Globus pallidus (tissue), 1 donor: ENCODE data around the gene HOXB4.
"Not testable (repeated sequence)": the region's sequence is repeated elsewhere in the genome, so short reads cannot be mapped to it uniquely, and the experiment has no call there.

Source experiments
- DNase-seq: peaks from one replicate; pipeline ENCODE4 v3.0.0-alpha.2; 2015; ENCODE audit warnings: low spot score

HOXB4 gene

GRCh38 chr17:48546924-48547807 lies 31.0 kb downstream of the HOXB4 start:
- no peak for DNase-seq

- no peak for DNase-seq
Measured at GRCh38 chr17:48546137-48546923, 31.8 kb downstream of the HOXB4 start.

DNA sequence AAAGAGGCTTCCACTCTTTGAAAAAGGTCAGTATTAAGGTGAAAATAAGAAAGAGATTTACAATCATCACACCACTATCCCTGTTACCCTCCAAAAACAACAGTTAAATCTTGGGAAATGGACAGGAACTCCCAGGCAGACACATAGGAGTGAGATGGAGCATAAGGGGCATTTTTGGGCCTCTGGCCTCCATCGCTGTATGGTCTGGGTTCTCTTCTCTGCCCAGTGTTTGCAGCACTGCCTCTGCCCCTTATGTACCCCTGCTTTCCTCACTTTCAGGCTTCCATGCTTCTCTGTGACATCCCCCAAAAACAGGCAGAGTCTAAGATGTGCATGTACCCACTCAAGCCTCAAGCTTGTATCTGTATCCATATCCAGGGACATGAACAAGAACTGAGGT lies 32.6 kb downstream of the HOXB4 start:
- DNase-seq, result no peak

- no peak for DNase-seq
Measured at GRCh38 chr17:48545022-48545375, 33.2 kb downstream of the HOXB4 start, which contains the start of gene HOXB2. Gene HOXB2 (minus strand): TSS chr17:48545109. CDS start chr17:48544911, 198 bp downstream.

DNA sequence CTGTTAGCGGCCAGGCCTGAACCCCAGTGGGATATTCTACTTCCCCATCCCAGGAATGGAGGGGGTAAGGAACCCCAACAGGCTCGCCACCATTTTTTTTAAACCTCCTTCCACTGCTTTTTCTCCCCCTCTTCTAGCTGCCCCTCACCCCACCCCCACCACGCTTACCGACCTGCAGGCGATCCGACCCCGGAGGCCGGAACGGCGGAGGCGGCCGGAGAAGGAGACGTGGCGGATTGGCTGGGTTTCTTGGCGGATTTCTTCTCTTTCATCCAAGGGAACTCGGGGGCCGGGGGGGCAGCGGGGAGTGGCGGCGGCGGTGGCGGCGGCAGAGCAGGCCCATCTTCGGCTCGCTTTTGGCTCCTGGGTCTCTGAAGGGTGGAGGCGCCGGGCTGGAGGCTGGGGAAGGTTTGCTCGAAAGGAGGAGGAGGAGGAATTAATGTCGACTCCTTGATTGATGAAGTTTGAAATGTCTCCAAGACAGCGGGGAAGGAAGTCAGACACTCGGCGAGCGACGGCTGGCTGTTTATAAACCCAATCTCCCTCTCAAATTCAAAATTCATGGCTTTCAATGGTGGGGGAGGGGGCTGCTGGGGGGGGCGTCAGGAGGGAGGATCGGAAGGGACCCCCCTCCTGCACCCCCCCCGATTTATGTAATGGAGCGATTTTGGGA lies 33.7 kb downstream of the HOXB4 start:
- no peak for DNase-seq

- no peak for DNase-seq
Measured at GRCh38 chr17:48543854-48544348, 34.2 kb downstream of the HOXB4 start.

DNA sequence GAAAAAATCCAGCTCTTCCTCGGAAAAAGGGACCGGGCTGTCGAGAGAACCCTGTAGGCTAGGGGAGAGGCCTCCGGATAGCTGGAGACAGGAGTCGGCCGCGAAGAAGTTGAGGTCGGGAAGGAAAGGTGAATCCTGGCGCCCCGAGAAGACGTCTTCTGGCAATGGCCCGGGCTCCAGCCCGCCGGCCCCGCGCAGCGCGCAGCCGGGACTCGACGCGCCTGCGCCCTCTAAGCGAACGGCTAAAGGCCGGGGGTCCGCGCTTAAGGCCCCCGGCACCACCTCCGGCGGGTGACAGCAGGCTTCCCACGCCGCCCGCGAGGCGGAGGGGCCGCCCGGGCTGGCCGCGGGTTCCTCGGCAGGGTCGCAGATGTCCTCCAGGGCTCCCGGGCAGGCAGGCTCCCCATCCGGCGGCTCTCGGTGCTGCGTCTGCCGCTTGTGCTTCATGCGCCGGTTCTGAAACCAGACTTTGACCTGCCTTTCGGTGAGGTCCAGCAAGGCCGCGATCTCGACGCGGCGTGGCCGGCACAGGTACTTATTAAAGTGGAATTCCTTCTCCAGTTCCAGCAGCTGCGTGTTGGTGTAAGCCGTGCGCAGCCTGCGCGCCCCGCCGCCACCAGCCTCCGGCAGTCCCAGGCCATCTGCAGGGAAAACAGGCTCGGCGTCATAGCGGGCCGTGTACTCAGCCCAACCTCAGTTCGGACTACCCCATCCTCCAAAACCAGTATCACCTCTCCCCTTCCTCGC lies 34.9 kb downstream of the HOXB4 start:
- no peak for DNase-seq

GRCh38 chr17:48542698-48543106 lies 35.4 kb downstream of the HOXB4 start:
- no peak for DNase-seq

- no peak for DNase-seq
Measured at GRCh38 chr17:48542114-48542656, 36.0 kb downstream of the HOXB4 start.

- DNase-seq, result no peak
Measured at GRCh38 chr17:48541577-48542113, 36.5 kb downstream of the HOXB4 start.

GRCh38 chr17:48541036-48541576 lies 37.0 kb downstream of the HOXB4 start:
- DNase-seq, result no peak

- no peak for DNase-seq
Measured at GRCh38 chr17:48540213-48540612, 37.9 kb downstream of the HOXB4 start.

- DNase-seq, result no peak
Measured at GRCh38 chr17:48539177-48539576, 39.0 kb downstream of the HOXB4 start.

- DNase-seq, result no peak
Measured at GRCh38 chr17:48537316-48537715, 40.8 kb downstream of the HOXB4 start.

DNA sequence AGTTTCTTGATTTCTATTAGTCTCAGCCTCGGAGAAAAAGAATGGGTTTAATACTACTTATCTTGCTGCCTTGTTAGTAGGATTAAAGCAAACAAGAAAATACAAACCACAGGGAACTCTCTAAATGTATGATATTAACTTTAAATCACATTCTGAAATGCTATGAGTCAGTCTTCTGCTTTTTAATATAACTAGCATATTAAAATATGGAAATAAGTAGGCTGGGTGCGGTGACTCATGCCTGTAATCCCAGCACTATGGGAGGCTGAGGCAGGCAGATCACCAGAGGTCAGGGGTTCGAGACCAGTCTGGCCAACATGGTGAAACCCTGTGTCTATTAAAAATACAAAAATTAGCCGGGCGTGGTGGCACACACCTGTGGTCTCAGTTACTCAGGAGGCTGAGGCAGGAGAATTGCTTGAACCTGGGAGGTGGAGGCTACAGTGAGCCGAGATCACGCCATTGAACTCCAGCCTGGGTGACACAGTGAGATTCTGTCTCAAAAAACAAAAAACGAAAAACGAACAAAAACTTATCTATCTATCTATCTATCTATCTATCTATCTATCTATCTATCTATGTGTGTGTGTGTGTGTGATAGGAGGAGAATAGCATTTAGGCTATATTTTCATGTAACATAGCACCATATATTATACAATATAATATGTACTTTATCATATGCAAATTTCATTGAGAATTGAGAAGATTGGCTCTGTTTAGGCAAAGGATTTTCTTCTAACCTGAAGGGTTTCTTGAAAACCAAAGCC lies 42.2 kb downstream of the HOXB4 start:
- DNase-seq, result not testable (repeated sequence)

DNA sequence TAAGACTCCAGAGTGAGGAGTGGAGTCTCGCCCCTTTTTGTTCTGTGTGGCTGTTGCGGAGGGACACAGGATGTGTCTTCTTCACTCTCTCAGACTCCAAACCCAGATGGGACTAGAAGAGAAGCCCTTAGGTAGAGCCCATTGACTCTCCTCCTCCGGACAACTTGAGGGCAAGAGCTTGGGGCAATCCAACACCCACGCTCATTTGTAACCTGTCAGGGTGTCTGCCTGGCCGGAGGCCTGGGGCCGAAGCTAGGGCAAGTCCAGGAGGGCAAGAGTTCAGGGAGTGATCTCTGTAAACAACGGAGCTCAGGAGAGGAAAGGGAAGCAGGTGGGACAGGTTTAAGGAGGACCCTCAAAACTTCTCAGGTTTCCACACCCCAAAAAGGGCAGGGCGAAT lies 45.9 kb downstream of the HOXB4 start:
- no peak for DNase-seq

GRCh38 chr17:48530887-48531272 lies 47.3 kb downstream of the HOXB4 start, which contains the start of gene HOXB1:
Gene HOXB1 (minus strand): TSS chr17:48531011. CDS start chr17:48530904, 107 bp downstream.
- DNase-seq, result no peak

GRCh38 chr17:48530208-48530886 lies 47.8 kb downstream of the HOXB4 start:
- no peak for DNase-seq

GRCh38 chr17:48529683-48530009 lies 48.5 kb downstream of the HOXB4 start:
- no peak for DNase-seq
